HG03108 (cell line): ENCODE measurements around the gene MAU2.
A peak's percentile ranks its signal among the peaks of the same experiment; 100 is the strongest.

Experiments used
- ATAC-seq: cut with Tn5 transposase; IDR thresholded peaks from one replicate; pipeline ENCODE4 v1.9.1; 2021; ENCODE audit warnings: moderate library complexity; ENCODE audit not compliant: unreplicated experiment

MAU2 gene

GRCh38 chr19:19305696-19306095 is 14.9 kb upstream of the MAU2 start:
- ATAC-seq = no peak

DNA sequence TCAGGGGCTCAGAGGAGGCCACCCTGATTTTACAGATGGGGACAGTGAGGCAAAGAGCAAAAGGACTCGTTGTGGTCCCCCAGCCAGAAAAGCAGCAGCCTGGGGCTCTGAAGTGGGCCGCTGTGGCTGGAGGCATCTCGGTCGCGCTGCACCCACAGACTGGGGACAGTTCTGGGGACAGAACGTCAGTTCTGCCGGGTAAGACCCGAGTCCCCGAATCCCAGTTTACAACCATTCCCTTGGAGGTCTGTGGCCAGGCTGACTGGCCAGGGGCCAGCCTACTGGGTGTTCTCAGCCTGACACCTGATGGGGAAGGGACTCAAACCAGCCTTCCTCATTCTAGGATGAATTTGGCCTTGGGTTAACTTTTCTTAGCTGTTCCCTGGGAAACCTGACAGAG is 14.4 kb upstream of the MAU2 start:
- ATAC-seq = no peak

DNA sequence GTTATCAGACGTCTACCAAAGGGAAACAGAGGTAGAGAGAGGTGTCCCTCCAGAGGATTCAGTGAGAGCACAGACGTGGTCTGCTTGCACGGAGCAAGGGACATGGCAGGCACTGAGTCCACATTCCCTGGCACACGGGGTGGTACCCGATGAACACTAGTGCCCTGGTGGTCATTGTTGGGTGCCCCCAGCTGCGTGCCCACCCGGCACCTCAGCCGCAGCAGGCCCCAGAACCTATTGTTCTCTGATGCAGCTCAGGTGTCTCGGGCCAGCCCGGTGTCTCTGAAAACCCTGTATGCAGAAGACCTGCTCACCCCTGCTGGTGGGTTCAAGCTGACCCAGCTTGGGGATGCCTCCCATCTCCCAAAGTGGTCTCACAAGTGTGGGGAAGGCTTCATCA is 12.3 kb upstream of the MAU2 start:
- ATAC-seq = no peak

- no peak for ATAC-seq
Measured at GRCh38 chr19:19315444-19315843, 5.2 kb upstream of the MAU2 start.

DNA sequence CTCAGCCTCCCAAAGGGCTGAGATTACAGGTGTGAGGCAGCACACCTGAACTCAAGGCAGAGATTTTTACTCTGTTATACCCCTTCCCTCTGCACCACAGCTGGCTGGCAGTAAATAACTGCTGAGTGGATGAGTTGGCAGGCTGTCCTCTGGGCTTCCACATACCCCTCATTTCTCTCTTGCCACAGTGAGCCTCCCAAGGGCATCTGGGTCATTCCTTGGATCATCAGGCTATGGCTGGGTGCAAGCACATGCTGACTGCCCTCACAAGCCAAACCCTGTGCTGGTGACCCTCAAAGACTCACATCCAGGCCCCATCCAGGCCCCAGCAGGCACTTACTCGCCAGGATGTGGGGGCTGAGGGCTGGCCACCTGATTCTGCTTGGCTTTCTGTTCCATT is 4.5 kb upstream of the MAU2 start:
- no peak for ATAC-seq

DNA sequence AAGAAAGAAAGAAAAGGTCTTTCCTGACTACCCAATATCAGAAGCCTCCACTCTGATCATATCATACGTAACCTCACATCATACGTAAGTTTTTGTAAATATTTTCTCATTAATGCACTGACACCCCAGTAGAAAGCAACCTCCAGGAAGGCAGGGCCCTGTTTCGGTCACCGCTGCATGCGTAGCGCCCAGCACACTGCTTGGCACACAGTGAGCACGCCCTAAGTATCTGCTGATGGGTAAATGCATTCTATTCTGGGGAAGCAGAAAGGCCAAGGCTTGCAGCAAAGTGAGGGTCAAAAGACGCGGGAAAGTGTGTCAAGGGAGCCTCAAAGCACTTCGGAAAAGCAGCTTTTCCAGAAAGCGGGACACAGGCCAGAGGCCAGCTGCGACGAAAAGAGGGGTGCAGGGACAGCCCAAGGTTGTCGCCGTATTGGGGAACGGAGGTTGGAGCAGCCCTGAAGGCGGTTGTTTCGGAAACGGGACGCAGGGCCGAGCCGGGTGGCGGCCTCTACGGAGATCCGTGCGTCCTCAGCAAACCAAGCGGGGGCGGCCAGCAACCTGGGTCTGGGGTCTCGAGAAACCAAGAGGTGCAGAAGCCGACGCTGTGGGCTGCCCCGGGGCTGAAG is 783 bp upstream of the MAU2 start:
- ATAC-seq = no peak

GRCh38 chr19:19321141-19321577 is 530 bp downstream of the MAU2 start:
- peak; percentile 7 for ATAC-seq

- no peak for ATAC-seq
Measured at GRCh38 chr19:19324059-19324770, 3.6 kb downstream of the MAU2 start.

DNA sequence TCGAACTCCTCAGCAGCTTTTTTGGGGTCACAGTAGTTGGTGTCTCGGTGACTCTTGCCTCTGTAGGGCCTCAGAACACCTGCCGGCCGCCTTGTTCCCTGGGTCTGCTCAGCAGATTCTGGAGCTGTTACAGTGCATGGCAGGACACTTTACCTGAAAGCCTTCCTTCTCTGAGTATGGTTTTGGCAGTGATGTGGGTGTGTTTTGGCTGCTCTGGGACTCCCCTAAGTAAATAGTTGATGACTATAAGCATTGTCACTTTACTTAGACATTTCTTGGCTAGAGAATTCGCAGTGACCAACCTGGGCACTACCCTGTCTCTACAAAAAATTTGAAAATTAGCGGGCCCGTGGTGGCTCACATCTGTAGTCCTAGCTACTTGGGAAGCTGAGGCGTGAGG is 7.0 kb downstream of the MAU2 start:
- no peak for ATAC-seq

- no peak for ATAC-seq
Measured at GRCh38 chr19:19329126-19329525, 8.5 kb downstream of the MAU2 start.

DNA sequence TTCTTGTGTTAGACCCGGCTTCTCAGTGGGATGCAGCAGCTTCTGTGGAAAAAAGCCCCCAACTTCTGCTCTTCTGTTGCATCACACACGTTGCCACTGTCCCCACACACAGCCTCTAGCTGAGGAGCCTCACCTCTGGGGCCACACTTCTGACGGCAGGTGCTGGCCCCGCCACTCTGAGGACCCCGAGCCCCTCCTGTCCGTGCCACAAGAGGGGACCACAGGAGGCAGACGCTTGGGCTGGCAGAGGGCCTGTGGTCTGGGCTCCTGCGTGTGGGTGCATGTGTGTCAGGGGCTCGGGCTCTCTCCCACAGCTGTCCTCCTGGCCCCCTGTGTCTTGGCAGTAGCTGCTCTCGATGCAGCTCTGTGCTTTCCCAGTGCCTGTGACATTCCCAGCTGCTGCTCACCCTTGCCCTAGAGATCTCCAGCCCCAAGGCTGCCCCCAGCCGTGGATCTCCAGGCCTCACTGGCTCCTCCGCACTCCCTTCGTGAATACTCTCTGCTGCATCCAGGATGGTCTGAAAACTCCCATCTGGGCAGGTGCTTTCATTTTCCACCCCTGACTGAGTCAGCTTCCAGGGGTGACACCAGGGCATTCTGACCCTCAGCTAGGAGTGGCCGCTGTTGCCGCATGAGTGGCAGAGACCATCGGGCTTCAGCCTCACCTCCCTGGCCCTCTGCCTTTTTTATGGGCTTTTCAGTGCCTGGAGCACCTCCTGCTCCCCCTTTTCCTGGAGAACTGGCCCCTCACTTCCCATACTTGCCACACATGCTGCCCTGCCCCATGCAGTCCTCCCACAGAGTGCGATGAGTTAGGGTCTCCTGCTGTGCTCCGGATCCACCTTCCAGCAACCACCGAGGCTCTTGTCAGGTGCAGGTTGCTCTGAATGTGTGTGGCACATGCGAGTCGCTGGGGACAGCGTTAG is 13.7 kb downstream of the MAU2 start:
- ATAC-seq = no peak

GRCh38 chr19:19334989-19335344 is 14.3 kb downstream of the MAU2 start:
- ATAC-seq = no peak

DNA sequence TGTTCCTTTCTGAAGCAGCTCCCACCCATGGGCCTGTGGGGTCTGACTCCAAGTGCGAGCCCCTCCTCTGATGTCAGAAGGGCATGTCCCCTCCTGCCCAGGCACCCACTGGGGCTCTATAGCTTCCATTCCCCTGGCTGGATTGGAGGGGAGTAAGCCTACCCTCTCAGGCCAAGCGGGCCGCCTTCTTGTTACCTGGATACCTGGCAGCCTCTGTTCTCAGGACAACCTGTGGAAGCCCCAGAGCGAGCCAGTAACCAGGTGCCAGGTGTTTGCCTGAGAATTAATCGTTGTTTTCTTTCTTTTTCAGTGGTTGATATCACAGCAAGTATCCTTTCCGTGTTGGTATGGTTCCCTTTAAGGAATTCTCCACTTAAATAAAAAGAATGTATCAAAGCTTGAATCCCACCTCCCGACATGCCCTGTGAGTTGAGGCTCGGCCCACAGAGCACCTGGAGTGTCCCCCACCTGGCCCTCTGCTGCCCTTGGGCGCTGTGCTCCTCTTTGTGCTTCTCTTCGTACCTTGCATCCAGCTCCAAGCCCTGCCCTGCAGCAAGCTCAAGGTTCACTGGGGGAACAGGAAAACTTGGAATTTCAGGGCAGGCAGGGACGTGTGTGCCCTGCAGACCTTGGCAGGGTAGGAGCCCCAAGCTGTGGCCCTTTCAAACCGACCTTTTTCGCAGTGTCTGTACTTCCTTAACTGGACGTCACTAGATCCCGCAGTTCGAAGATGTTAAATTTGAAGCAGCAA is 15.0 kb downstream of the MAU2 start:
- no peak for ATAC-seq

- ATAC-seq = no peak
Measured at GRCh38 chr19:19336597-19336996, 16.0 kb downstream of the MAU2 start.

DNA sequence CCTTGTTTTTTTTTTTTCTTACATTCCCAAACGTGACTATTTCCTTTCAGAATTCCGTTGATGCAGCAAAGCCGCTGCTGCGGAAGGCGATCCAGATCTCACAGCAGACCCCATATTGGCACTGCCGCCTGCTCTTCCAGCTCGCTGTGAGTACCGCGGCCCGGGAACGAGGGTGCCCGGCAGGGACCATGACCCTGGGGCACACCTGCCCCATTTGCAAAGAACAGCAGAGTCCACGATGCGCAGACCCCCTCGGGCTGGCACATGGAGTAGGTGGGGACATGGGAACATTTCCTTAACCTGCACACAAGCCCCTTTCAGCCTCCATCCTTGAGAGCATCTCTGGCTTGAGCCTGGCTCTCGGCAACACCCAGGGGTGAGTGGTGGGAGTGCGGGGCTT is 16.5 kb downstream of the MAU2 start:
- ATAC-seq = no peak

DNA sequence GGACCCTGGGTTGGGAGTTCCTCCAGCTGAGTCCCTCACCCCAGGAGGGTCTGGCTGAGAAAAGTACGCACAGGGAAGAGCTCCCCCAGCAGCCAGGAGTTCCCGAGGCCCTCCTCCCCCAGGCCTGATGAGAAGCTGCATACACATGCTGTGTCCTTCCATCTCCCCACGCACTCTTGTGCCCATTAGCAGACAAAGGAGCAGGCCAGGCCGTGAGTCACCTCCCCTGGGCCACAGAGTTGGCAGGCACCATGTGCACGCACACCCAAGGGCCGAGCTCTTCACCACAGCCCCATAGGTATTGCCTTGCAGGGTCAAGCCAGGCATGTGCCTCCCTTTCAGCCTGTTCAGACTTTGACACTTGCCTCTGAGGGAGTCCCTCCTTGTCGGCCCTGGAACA is 17.5 kb downstream of the MAU2 start:
- ATAC-seq = no peak

DNA sequence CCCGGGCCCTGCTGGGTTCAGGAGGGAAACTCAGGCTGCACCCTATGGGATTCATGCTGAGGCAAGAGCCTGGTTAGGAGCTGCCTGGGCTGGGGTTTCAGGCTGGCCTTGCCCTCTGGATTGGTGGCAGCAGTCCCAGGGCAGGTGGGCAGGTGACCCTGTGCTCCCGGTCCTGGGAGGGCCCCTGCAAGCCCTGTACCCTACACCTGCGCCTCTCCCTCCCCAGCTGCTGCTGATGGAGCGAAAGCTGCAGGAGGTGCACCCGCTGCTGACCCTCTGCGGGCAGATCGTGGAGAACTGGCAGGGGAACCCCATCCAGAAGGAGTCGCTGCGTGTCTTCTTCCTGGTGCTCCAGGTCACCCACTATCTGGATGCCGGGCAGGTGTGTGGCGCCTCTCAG is 20.4 kb downstream of the MAU2 start:
- no peak for ATAC-seq

DNA sequence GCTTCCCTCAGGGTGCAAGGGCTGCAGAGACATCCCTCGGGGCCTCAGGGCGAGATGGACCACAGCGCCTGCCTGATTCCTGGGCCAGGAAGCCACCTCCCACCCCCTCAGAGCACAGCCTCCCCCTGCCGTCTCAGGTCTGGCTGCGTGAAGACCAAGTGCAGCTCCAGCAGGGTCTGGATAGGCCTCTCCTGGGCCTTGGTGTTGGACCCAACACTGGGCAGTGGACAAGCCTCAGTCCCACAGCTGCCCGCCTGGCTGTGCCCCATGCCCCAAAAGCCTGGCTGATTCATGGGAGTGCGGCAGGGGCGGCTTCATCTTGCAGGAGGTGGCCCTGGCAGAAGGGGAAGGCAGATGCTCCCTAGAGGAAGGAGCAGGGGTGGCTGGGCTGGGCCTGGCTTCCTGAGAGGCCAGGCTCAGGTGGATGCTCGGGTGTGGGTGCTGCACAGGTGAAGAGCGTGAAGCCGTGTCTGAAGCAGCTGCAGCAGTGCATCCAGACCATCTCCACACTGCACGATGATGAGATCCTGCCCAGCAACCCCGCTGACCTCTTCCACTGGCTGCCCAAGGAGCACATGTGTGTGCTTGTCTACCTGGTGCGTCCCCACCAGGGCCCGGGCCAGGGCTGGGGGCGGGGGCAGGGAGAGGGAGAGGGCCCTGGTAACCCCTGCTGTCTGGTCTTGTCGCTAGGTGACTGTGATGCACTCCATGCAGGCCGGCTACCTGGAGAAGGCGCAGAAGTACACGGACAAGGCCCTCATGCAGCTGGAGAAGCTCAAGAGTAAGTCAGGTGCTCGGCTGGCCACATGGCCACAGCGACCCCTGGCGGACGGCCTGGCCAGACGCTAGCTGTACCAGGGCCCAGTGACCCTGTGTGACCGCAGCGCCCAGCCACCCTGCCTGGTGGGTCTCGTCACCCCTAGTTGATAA is 21.7 kb downstream of the MAU2 start:
- ATAC-seq = no peak

- no peak for ATAC-seq
Measured at GRCh38 chr19:19343016-19343362, 22.4 kb downstream of the MAU2 start.

GRCh38 chr19:19343762-19344161 is 23.1 kb downstream of the MAU2 start:
- no peak for ATAC-seq
